OCI-LY7 (cell line): Measurements from ENCODE around the gene CSNK1G1.

Experiments used
- CTCF ChIP-seq: fragments of 200-600 bp; sonication (generic); conservative IDR thresholded peaks from 2 replicates; pipeline ENCODE4 v1.5.1; 2014; ENCODE audit warnings: mild to moderate bottlenecking, antibody characterized with exemption, low read length, moderate library complexity, mixed read lengths
- EZH2phosphoT487 ChIP-seq: fragments of 200-600 bp; sonication (generic); IDR thresholded peaks from 2 replicates; pipeline ENCODE4 v1.6.1; 2018; ENCODE audit warnings: low read depth, borderline replicate concordance, mild to moderate bottlenecking, mixed run types, antibody characterized with exemption, low read length, moderate library complexity, mixed read lengths

GRCh38 chr15:64161688-64162477 lies 194.1 kb downstream of the CSNK1G1 start:
- no peak for TF ChIP-seq CTCF
- TF ChIP-seq EZH2phosphoT487, result no peak
